Hepatocyte (in vitro differentiated cells): ENCODE results near the gene RHOT2. TPM values are rescaled to one million over a fixed set of nuclear protein-coding genes. Genes with fewer than 3 reads are reported as not detected.
A peak's percentile ranks its signal among the peaks of the same experiment; 100 is the strongest.

ENCODE experiments used
- DNase-seq: peaks from one replicate; pipeline ENCODE4 v3.0.0-alpha.2; 2016; ENCODE audit warnings: low spot score
- H2AFZ ChIP-seq: fragments of 200-600 bp; sonication (generic); 2 replicates; pipeline ENCODE4 v1.6.0; 2016; ENCODE audit warnings: antibody characterized with exemption, mild to moderate bottlenecking
- H3K27ac ChIP-seq: fragments of 200-600 bp; sonication (generic); 2 replicates; pipeline ENCODE4 v1.5.1; 2016; ENCODE audit warnings: mild to moderate bottlenecking
- H3K27me3 ChIP-seq: fragments of 200-600 bp; sonication (generic); 2 replicates; pipeline ENCODE4 v1.6.1; 2016
- H3K36me3 ChIP-seq: fragments of 200-600 bp; sonication (generic); replicated peaks from 2 replicates; pipeline ENCODE4 v1.5.1; 2016; ENCODE audit warnings: low read depth; ENCODE audit not compliant: insufficient read depth
- H3K4me1 ChIP-seq: fragments of 200-600 bp; sonication (generic); 2 replicates; pipeline ENCODE4 v1.5.1; 2016; ENCODE audit warnings: mild to moderate bottlenecking, moderate library complexity; ENCODE audit not compliant: insufficient read depth
- H3K4me2 ChIP-seq: fragments of 200-600 bp; sonication (generic); 2 replicates; pipeline ENCODE4 v1.6.0; 2016
- H3K4me3 ChIP-seq: fragments of 200-600 bp; sonication (generic); 2 replicates; pipeline ENCODE4 v1.5.1; 2016; ENCODE audit warnings: mild to moderate bottlenecking
- H3K79me2 ChIP-seq: fragments of 200-600 bp; sonication (generic); 2 replicates; pipeline ENCODE4 v1.6.0; 2017; ENCODE audit warnings: mild to moderate bottlenecking
- H3K9me2 ChIP-seq: fragments of 200-600 bp; sonication (generic); replicated peaks from 2 replicates; pipeline ENCODE4 v1.6.0; 2017; ENCODE audit warnings: mild to moderate bottlenecking; ENCODE audit not compliant: insufficient read depth
- H3K9me3 ChIP-seq: fragments of 200-600 bp; sonication (generic); 2 replicates; pipeline ENCODE4 v1.5.1; 2016; ENCODE audit warnings: low read depth, mild to moderate bottlenecking
- H4K20me1 ChIP-seq: fragments of 200-600 bp; sonication (generic); 2 replicates; pipeline ENCODE4 v1.6.0; 2016; ENCODE audit warnings: mild to moderate bottlenecking; ENCODE audit not compliant: insufficient read depth, poor library complexity, severe bottlenecking
- EZH2 ChIP-seq: fragments of 200-600 bp; sonication (generic); IDR thresholded peaks from 2 replicates; pipeline ENCODE4 v1.6.1; 2016; ENCODE audit warnings: antibody characterized with exemption, mild to moderate bottlenecking, borderline replicate concordance
- EZH2phosphoT487 ChIP-seq: fragments of 200-600 bp; sonication (generic); IDR thresholded peaks from one replicate; pipeline ENCODE4 v1.6.1; 2018; ENCODE audit warnings: antibody characterized with exemption, mild to moderate bottlenecking, low read depth, moderate library complexity; ENCODE audit not compliant: unreplicated experiment, severe bottlenecking
- WGBS: methylation state at CpG from one replicate; pipeline ENCODE4 v1.1.6; 2016; ENCODE audit warnings: low lambda C conversion rate; ENCODE audit errors: missing lambda C conversion rate; 5-methylcytosine and 5-hydroxymethylcytosine counted together
- polyA plus RNA-seq: library from polyadenylated mRNA; unstranded; fragments of >200 nt; fragmentation: Nextera tagmentation; extraction: Ambion mirVana; gene quantifications from 2 replicates; pipeline ENCODE4 v1.2.1, GENCODE V29; 2016
- total RNA-seq: library from RNA; depleted of rRNA; stranded (reverse); fragments of >200 nt; gene quantifications from 2 replicates; pipeline ENCODE4 v1.2.3, GENCODE V29; 2014
- TF ChIP-seq, protein P1 (sequence below): fragments of 200-600 bp; sonication (generic); IDR thresholded peaks from 2 replicates; pipeline ENCODE4 v1.5.1; 2016; ENCODE audit warnings: antibody characterized with exemption, mild to moderate bottlenecking; ENCODE audit not compliant: poor library complexity

Gene RHOT2
- total and polyA plus RNA-seq, 2 experiments from 2014 or later = 63.2 to 158 TPM

DNA sequence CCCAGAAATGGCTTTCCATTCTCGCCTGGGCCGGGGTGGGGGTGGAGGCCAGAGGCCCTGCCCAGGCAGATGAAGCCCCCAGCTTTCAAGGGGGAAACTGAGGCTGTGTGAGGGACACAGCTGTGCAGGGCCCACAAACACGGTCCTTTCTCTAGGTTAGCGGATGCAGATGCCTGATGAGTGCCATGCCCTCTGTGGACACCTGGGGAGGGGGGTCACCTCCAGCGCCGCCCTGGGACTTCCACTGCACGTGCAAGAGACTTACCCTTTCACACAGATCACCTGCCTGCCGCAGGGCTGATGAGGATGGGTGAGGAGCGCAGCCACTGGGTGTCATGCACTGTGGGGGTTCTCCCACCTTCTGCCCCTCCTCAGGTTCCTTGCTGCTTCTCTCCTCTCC, 50.5 kb downstream of the RHOT2 start:
- no peak for DNase-seq
- no peaks in the 10 kb centered on the region for H3K9me3 ChIP-seq
- no peak for TF ChIP-seq EZH2
- TF ChIP-seq, protein P1, sequence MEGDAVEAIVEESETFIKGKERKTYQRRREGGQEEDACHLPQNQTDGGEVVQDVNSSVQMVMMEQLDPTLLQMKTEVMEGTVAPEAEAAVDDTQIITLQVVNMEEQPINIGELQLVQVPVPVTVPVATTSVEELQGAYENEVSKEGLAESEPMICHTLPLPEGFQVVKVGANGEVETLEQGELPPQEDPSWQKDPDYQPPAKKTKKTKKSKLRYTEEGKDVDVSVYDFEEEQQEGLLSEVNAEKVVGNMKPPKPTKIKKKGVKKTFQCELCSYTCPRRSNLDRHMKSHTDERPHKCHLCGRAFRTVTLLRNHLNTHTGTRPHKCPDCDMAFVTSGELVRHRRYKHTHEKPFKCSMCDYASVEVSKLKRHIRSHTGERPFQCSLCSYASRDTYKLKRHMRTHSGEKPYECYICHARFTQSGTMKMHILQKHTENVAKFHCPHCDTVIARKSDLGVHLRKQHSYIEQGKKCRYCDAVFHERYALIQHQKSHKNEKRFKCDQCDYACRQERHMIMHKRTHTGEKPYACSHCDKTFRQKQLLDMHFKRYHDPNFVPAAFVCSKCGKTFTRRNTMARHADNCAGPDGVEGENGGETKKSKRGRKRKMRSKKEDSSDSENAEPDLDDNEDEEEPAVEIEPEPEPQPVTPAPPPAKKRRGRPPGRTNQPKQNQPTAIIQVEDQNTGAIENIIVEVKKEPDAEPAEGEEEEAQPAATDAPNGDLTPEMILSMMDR = no peak
- H3K9me2 ChIP-seq = no peaks in the 10 kb centered on the region
- WGBS = 98% methylated on average over 9 of the region's 9 CpGs
- H3K4me3 ChIP-seq = no peak overlapping the region
- no peak overlapping the region for H3K27ac ChIP-seq
- H3K4me2 ChIP-seq = no peak overlapping the region
- peaks cover 11% of the 10 kb centered on the region for H4K20me1 ChIP-seq
- no peaks in the 10 kb centered on the region for H3K79me2 ChIP-seq
- peaks cover 25% of the 10 kb centered on the region for H3K4me1 ChIP-seq
- no peaks in the 10 kb centered on the region for H3K36me3 ChIP-seq
- H3K27me3 ChIP-seq = peaks cover 16% of the 10 kb centered on the region
- no peak overlapping the region for H2AFZ ChIP-seq

DNA sequence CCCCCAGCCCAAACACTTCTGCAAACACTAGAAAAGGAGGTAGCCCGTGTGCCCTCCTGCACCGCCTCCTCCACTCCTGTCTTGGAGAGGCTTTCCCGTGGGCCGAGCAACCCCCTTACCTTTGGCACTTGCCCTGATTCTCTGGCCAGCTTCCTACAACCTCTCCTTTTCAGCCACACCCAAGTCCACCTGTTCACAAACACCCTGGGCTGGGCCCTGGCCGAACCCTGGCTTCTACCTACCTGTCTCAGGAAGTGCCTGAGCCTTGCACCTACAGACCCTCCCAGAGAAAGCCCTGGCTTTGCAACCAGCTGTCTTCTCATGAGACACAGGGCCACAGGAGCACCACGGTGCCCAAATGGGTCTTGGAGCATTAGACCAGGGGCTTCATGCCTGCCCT, 51.0 kb downstream of the RHOT2 start:
- WGBS = 91% methylated on average over 6 of the region's 6 CpGs
- Histone ChIP-seq H3K79me2 (no peaks in the 10 kb centered on the region), H3K9me3 (no peaks in the 10 kb centered on the region), H2AFZ (no peak overlapping the region), H3K4me2 (no peak overlapping the region), H3K9me2 (no peaks in the 10 kb centered on the region), H4K20me1 (peaks cover 11% of the 10 kb centered on the region), H3K27ac (no peak overlapping the region), H3K4me1 (peaks cover 25% of the 10 kb centered on the region), H3K4me3 (no peak overlapping the region), H3K27me3 (peaks cover 16% of the 10 kb centered on the region), H3K36me3 (no peaks in the 10 kb centered on the region)
- TF ChIP-seq, protein P1 = no peak
- TF ChIP-seq EZH2phosphoT487 (no peak), EZH2 (no peak)
- DNase-seq = no peak

DNA sequence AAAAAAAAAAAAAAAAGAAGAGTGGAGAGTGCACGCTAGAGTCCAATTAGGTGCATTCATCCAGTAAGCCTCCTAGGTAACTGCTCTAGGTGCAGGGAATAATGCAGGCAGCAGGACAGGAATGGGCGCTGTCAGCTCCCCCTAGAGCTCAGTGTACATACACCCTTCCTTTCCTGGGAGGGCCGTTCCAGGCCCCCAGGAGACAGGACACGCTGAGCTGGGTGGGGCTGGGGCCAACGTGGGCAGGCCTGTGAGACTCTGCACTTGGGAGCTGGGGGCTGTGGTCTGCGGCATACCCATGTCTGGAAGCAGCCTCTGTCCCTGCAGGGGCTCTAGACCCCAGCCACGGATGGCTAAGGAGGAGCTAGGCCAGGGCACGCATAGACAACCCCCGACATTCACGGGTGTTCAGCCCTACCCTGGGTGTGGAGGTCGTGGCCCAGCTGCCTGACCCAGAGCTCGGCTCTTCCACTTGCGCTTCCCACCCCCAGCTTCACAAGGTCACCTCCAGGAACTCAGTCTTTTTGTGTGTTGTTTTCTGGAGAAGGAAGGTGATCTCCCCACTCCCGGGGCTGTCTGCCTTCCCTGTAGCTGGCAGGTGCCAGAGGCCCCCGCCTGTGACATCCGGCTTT, 52.0 kb downstream of the RHOT2 start:
- peaks cover 12% of the 10 kb centered on the region for H3K27me3 ChIP-seq
- no peaks in the 10 kb centered on the region for H3K9me3 ChIP-seq
- H3K27ac ChIP-seq = peak overlapping the region; percentile 96
- TF ChIP-seq EZH2 = no peak
- TF ChIP-seq EZH2phosphoT487 = no peak
- TF ChIP-seq, protein P1 = no peak
- H3K79me2 ChIP-seq = no peaks in the 10 kb centered on the region
- no peaks in the 10 kb centered on the region for H3K36me3 ChIP-seq
- no peak overlapping the region for H3K4me3 ChIP-seq
- peaks cover 11% of the 10 kb centered on the region for H4K20me1 ChIP-seq
- DNase-seq = no peak
- H3K9me2 ChIP-seq = no peaks in the 10 kb centered on the region
- peaks cover 22% of the 10 kb centered on the region for H3K4me1 ChIP-seq
- peak overlapping the region; percentile 100 for H3K4me2 ChIP-seq
- H2AFZ ChIP-seq = no peak overlapping the region
- 26% methylated on average over 16 of the region's 16 CpGs for WGBS
